A673 (cell line): ENCODE measurements around the gene CRHR1.

Source experiments
- EZH2 ChIP-seq: fragments of 200-600 bp; sonication (generic); IDR thresholded peaks from 2 replicates; pipeline ENCODE4 v1.6.1; 2017; ENCODE audit warnings: borderline replicate concordance, low read depth, mild to moderate bottlenecking, mixed read lengths, antibody characterized with exemption, low read length; ENCODE audit not compliant: poor library complexity, severe bottlenecking
- TF ChIP-seq, protein P1 (sequence below): fragments of 300-800, 200-600 bp; sonication (generic); conservative IDR thresholded peaks from 2 replicates; pipeline ENCODE4 v1.5.1; 2017; ENCODE audit warnings: low read depth, mild to moderate bottlenecking, antibody characterized with exemption, low read length, moderate library complexity, mixed read lengths

DNA sequence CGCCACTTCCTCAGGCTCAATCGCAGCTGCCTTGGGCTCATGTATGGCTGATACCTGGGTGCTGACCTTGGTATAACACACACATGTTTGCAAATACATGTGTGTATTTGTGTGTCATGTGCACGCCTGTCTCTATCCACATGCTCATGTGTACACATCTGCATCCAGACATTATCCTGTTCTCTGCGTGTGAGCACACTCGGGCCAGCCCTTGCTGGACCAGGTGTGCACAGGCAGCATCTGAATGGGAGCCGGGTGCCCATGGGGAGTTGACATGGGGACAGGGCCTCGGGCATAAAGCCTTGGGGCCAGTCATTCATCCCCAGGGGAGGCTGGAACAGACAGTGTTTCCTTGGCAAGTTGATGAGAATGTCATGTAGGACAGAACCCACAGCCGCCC lies 29.1 kb upstream of the CRHR1 start:
- TF ChIP-seq, protein P1, sequence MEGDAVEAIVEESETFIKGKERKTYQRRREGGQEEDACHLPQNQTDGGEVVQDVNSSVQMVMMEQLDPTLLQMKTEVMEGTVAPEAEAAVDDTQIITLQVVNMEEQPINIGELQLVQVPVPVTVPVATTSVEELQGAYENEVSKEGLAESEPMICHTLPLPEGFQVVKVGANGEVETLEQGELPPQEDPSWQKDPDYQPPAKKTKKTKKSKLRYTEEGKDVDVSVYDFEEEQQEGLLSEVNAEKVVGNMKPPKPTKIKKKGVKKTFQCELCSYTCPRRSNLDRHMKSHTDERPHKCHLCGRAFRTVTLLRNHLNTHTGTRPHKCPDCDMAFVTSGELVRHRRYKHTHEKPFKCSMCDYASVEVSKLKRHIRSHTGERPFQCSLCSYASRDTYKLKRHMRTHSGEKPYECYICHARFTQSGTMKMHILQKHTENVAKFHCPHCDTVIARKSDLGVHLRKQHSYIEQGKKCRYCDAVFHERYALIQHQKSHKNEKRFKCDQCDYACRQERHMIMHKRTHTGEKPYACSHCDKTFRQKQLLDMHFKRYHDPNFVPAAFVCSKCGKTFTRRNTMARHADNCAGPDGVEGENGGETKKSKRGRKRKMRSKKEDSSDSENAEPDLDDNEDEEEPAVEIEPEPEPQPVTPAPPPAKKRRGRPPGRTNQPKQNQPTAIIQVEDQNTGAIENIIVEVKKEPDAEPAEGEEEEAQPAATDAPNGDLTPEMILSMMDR, result no peak
- no peak for TF ChIP-seq EZH2
